ENCODE measurements around the gene GALNS.

GALNS gene

DNA sequence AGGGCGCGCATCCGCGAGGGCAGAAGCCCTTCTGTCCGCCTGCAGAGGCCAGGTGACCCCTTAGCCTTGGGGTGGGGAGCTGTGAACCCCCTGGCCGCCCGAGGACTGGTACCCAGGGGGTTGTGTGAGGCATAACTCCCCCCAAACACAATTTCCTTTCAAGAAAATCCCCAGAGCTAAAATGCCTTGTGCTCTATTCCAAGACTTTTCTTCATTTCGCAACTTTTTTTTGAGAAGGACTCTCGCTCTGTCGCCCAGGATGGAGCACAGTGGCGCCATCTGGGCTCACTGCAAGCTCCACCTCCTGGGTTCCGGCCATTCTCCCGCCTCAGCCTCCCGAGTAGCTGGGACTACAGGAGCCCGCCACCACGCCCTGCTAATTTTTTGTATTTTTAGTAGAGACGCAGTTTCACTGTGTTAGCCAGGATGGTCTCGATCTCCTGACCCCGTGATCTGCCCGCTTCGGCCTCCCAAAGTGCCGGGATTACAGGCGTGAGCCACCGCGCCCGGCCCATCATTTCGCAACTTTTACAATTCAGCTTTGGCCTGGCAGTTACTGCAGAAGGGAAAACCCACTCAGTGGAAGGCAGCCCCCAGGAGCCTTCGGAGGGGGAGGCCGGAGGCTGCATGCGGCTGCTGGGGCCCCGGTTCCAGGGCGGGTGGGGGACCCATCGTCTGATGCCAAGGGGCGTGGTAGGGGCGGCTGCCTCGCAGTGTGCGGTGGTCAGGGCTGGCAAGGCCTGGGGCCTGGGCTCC, 44.1 kb downstream of the GALNS start:
- no peaks in the 10 kb centered on the region for H3K27me3 ChIP-seq (ENCODE audit: control insufficient read depth in 1 of 2, insufficient read depth in 1 of 2, low read length in 2 of 2)
- WGBS: 54% methylated on average over 36 of the region's 37 CpGs
- peak overlapping the region; percentile 90 for H4K91ac ChIP-seq (ENCODE audit: low read length)
- H3K27ac ChIP-seq (ENCODE audit: low read length, poor library complexity, severe bottlenecking): peak overlapping the region; percentile 30
- peak overlapping the region in 1 of 2 experiments; percentile 60 for H2BK12ac ChIP-seq (ENCODE audit: low read length in 2 of 2)
- peak overlapping the region; percentile 77 for H2BK120ac ChIP-seq (ENCODE audit: low read depth, low read length)
- peaks cover 28% of the 10 kb centered on the region for H3K4me1 ChIP-seq (ENCODE audit: control insufficient read depth, insufficient read depth, low read depth, low read length)
- no peak overlapping the region for H2AK5ac ChIP-seq (ENCODE audit: low read length, severe bottlenecking)
- H3K4ac ChIP-seq (ENCODE audit: low read depth in 1 of 2, low read length in 2 of 2): peak overlapping the region; percentile 40 to 85
- H3K9me3 ChIP-seq (ENCODE audit: control insufficient read depth, low read length): no peaks in the 10 kb centered on the region
- no peak overlapping the region for H3K14ac ChIP-seq (ENCODE audit: low read length in 2 of 2)
- H3K18ac ChIP-seq (ENCODE audit: low read depth in 1 of 2, low read length in 2 of 2): peak overlapping the region; percentile 82 to 99
- H3K9ac ChIP-seq (ENCODE audit: low read length): peak overlapping the region; percentile 92
- H3K4me3 ChIP-seq (ENCODE audit: insufficient read depth in 1 of 2, low read depth in 1 of 2, low read length in 2 of 2): peak overlapping the region; percentile 79 to 84
- H3K4me2 ChIP-seq (ENCODE audit: low read length, poor library complexity, severe bottlenecking): peak overlapping the region; percentile 80
- peak overlapping the region; percentile 83 for H4K8ac ChIP-seq (ENCODE audit: low read length)
- peaks cover 11% of the 10 kb centered on the region for H3K79me1 ChIP-seq (replicated peaks; ENCODE audit: low read length, poor library complexity, severe bottlenecking)
- H3K23ac ChIP-seq (ENCODE audit: low read length in 2 of 2): peak overlapping the region in 1 of 2 experiments; percentile 61
- DNase-seq: peak; percentile 73
- H3K36me3 ChIP-seq (ENCODE audit: control insufficient read depth in 1 of 2, insufficient read depth in 2 of 2, low read depth in 1 of 2, low read length in 2 of 2): peaks cover 19 to 26% of the 10 kb centered on the region in 2 experiments
- H2BK15ac ChIP-seq (ENCODE audit: low read depth, poor library complexity, severe bottlenecking): peak overlapping the region; percentile 50
- no peak overlapping the region for H2AFZ ChIP-seq (ENCODE audit: low read depth, low read length)
- H2BK5ac ChIP-seq (ENCODE audit: low read depth, low read length, poor library complexity, severe bottlenecking): no peak overlapping the region

DNA sequence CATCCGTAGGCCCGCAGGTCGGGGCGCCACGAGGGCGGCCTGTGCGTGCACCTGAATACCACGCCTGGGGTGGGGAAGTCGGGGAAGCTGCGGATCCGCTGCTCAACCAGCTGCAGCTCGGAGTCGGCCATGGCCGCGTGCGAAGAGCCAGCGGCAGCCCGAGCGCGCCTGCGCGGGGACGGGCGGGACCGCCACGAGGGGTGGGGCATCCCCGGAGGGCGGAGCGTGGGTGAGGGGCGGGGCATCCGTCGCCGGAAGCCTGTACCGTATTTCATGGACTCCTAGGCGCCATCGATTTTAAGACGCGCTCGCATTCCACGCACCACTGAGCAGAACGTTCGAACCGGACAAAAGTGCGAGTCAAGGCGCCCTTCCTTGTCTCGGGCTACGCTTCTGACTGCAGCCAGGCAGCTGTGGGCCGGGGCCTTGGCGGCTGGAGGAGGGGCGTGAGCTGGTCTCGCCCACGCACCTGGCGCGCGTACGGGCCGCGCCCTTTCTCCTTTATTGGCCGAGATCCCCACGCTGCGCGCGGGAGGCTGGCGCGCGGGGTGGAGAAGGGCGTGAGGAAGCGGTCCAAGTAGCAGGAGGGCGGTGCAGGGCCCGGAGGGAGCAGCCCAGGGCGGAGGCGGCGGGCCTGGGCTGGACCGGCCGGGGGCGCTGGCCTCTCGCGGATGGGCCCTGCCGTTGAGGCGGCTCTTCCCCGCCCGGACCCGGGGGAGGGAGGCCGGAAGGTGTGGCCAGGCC, 44.8 kb downstream of the GALNS start, which contains the start of gene APRT:
APRT (minus strand) TSS at position 160 of the 744 bp plus-strand sequence; CDS start at position 131, 29 bp downstream.
- H3K23ac ChIP-seq (ENCODE audit: low read length in 2 of 2): peak within 1 kb of the TSS in 1 of 2 experiments; percentile 86
- peak within 1 kb of the TSS; percentile 16 to 38 for H2BK12ac ChIP-seq (ENCODE audit: low read length in 2 of 2)
- peak within 1 kb of the TSS; percentile 90 for H4K91ac ChIP-seq (ENCODE audit: low read length)
- H3K4me2 ChIP-seq (ENCODE audit: low read length, poor library complexity, severe bottlenecking): peak within 1 kb of the TSS; percentile 80
- no peak within 1 kb of the TSS for H2BK5ac ChIP-seq (ENCODE audit: low read depth, low read length, poor library complexity, severe bottlenecking)
- peaks cover 11% of the 10 kb centered on the region for H3K79me1 ChIP-seq (replicated peaks; ENCODE audit: low read length, poor library complexity, severe bottlenecking)
- H2AK5ac ChIP-seq (ENCODE audit: low read length, severe bottlenecking): no peak within 1 kb of the TSS
- H4K8ac ChIP-seq (ENCODE audit: low read length): peak within 1 kb of the TSS; percentile 96
- peak within 1 kb of the TSS; percentile 77 for H2BK120ac ChIP-seq (ENCODE audit: low read depth, low read length)
- H3K18ac ChIP-seq (ENCODE audit: low read depth in 1 of 2, low read length in 2 of 2): peak within 1 kb of the TSS; percentile 94 to 99
- peak within 1 kb of the TSS; percentile 92 for H3K9ac ChIP-seq (ENCODE audit: low read length)
- no peaks in the 10 kb centered on the region for H3K27me3 ChIP-seq (ENCODE audit: control insufficient read depth in 1 of 2, insufficient read depth in 1 of 2, low read length in 2 of 2)
- peaks cover 25 to 34% of the 10 kb centered on the region in 2 experiments for H3K36me3 ChIP-seq (ENCODE audit: control insufficient read depth in 1 of 2, insufficient read depth in 2 of 2, low read depth in 1 of 2, low read length in 2 of 2)
- peak within 1 kb of the TSS in 1 of 2 experiments; percentile 89 for H3K14ac ChIP-seq (ENCODE audit: low read length in 2 of 2)
- H3K4me1 ChIP-seq (ENCODE audit: control insufficient read depth, insufficient read depth, low read depth, low read length): peaks cover 31% of the 10 kb centered on the region
- peak within 1 kb of the TSS; percentile 50 for H2BK15ac ChIP-seq (ENCODE audit: low read depth, poor library complexity, severe bottlenecking)
- 1% methylated on average over 74 of the region's 84 CpGs for WGBS
- H2AFZ ChIP-seq (ENCODE audit: low read depth, low read length): peak within 1 kb of the TSS; percentile 85
- peak within 1 kb of the TSS; percentile 51 for H3K27ac ChIP-seq (ENCODE audit: low read length, poor library complexity, severe bottlenecking)
- no peaks in the 10 kb centered on the region for H3K9me3 ChIP-seq (ENCODE audit: control insufficient read depth, low read length)
- H3K4ac ChIP-seq (ENCODE audit: low read depth in 1 of 2, low read length in 2 of 2): peak within 1 kb of the TSS; percentile 85 to 96
- DNase-seq: peak; percentile 92
- peak within 1 kb of the TSS; percentile 79 to 84 for H3K4me3 ChIP-seq (ENCODE audit: insufficient read depth in 1 of 2, low read depth in 1 of 2, low read length in 2 of 2)

DNA sequence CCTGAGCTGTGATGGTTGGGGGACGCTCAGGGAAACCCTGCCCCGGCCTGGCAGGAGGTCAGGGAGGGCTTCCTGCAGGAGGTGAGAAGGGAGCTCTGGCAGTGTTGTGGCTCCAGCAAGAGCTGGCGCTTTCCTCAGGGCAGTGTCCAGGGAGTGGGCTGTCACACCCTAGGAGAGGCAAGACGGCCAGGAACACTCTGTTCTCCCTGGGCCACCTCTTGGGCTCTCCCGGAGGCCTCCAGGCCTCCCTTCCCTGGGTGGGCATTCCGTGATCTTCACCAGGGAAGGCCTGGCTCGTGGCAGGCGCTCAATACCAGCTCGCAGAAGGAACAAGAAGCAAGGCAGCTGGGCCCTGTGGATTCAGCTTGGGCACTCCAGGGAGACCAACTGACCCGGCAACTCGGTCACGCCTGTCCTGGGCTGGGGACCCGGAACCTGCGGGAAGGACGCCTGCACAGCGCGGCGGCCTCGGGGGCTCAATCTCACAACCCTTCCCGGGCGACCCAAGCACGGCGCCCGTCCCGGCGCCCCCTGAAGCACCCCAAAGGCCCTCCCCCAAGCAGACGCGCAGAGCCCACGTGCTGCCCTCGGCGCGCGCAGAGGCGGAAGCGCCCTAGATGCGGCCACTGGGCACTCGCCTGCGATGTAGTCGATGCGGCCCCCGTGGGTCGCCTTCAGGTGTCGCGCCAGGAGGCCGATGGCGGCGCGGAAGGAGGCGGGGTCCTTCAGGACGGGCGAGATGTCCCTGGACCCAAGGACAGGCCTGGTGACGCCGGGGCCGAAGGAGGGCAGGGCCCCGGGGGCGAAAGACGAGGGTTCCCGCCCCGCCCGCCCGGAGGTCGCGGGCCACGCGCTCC, 45.6 kb downstream of the GALNS start:
- Histone ChIP-seq H3K4me3 (ENCODE audit: insufficient read depth in 1 of 2, low read depth in 1 of 2, low read length in 2 of 2) (peak overlapping the region; percentile 79 to 84), H3K4me1 (ENCODE audit: control insufficient read depth, insufficient read depth, low read depth, low read length) (peaks cover 34% of the 10 kb centered on the region)
- 3% methylated on average over 54 of the region's 65 CpGs for WGBS

More for the DNA sequence above, 45.6 kb downstream of the GALNS start:
- peak overlapping the region in 1 of 2 experiments; percentile 80 for H3K14ac ChIP-seq (ENCODE audit: low read length in 2 of 2)
- peak overlapping the region; percentile 31 for H2BK15ac ChIP-seq (ENCODE audit: low read depth, poor library complexity, severe bottlenecking)
- peak overlapping the region; percentile 89 for H4K91ac ChIP-seq (ENCODE audit: low read length)
- no peak overlapping the region for H2AFZ ChIP-seq (ENCODE audit: low read depth, low read length)
- H3K36me3 ChIP-seq (ENCODE audit: control insufficient read depth in 1 of 2, insufficient read depth in 2 of 2, low read depth in 1 of 2, low read length in 2 of 2): peaks cover 30 to 42% of the 10 kb centered on the region in 2 experiments
- H3K27me3 ChIP-seq (ENCODE audit: control insufficient read depth in 1 of 2, insufficient read depth in 1 of 2, low read length in 2 of 2): no peaks in the 10 kb centered on the region
- H2BK120ac ChIP-seq (ENCODE audit: low read depth, low read length): peak overlapping the region; percentile 27
- no peak overlapping the region for H2BK5ac ChIP-seq (ENCODE audit: low read depth, low read length, poor library complexity, severe bottlenecking)
- peak overlapping the region; percentile 67 to 96 for H3K4ac ChIP-seq (ENCODE audit: low read depth in 1 of 2, low read length in 2 of 2)
- no peak overlapping the region for H2BK12ac ChIP-seq (ENCODE audit: low read length in 2 of 2)
- H3K23ac ChIP-seq (ENCODE audit: low read length in 2 of 2): no peak overlapping the region
- H3K4me2 ChIP-seq (ENCODE audit: low read length, poor library complexity, severe bottlenecking): peak overlapping the region; percentile 80
- peak; percentile 80 for DNase-seq
- H3K9me3 ChIP-seq (ENCODE audit: control insufficient read depth, low read length): no peaks in the 10 kb centered on the region
- no peak overlapping the region for H2AK5ac ChIP-seq (ENCODE audit: low read length, severe bottlenecking)
- peak overlapping the region; percentile 86 to 94 for H3K18ac ChIP-seq (ENCODE audit: low read depth in 1 of 2, low read length in 2 of 2)
- peak overlapping the region; percentile 96 for H4K8ac ChIP-seq (ENCODE audit: low read length)
- H3K9ac ChIP-seq (ENCODE audit: low read length): peak overlapping the region; percentile 92
- H3K27ac ChIP-seq (ENCODE audit: low read length, poor library complexity, severe bottlenecking): peak overlapping the region; percentile 51
- peaks cover 16% of the 10 kb centered on the region for H3K79me1 ChIP-seq (replicated peaks; ENCODE audit: low read length, poor library complexity, severe bottlenecking)
